ENCODE results near the gene CRYBB3. TPM values are rescaled to one million over a fixed set of nuclear protein-coding genes. Genes with fewer than 3 reads are reported as not detected.
"Not testable (repeated sequence)": the region's sequence is repeated elsewhere in the genome, so short reads cannot be mapped to it uniquely, and the experiment has no call there.

The CRYBB3 gene
- total RNA-seq, 2 donors from 2014 or later, result 0.78 TPM; not detected in 1

GRCh38 chr22:25228822-25229221 is 29.2 kb downstream of the CRYBB3 start:
- no peak for ATAC-seq
- Mint-ChIP-seq H3K36me3 (no peaks in the 10 kb centered on the region), H3K4me1 (ENCODE audit: low read depth in 2 of 2) (no peaks in the 10 kb centered on the region), H3K27ac (no peak overlapping the region), H3K4me3 (no peak overlapping the region), H3K9me3 (no peaks in the 10 kb centered on the region), H3K27me3 (peaks cover 13 to 15% of the 10 kb centered on the region in 2 donors)
- DNase-seq (ENCODE audit: low spot score), result no peak

DNA sequence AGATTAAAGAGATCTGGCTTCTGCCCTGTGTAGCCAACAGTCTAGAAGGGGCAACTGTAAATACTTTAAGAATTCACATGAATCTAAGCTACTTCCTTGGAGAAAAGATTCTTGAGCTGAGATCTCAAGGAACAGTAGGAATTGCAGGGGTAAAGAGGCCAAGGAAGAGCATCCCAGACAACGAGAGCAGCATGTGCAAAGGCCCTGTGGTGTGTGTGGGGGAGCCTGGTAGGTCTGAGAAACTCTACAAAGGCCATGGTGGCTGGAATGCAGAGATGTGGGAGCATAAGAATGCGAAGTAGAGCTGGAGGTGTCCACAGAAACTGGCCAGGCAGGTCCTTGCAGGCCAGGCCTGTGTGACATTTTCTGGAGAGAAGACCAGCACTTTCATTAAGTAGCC is 31.1 kb downstream of the CRYBB3 start:
- not testable (repeated sequence) for H3K4me1 Mint-ChIP-seq (ENCODE audit: low read depth in 2 of 2); DNase-seq (ENCODE audit: low spot score); H3K27ac Mint-ChIP-seq; H3K36me3 Mint-ChIP-seq; H3K4me3 Mint-ChIP-seq; H3K9me3 Mint-ChIP-seq; ATAC-seq
- peaks cover 19 to 31% of the 10 kb centered on the region in 2 donors for H3K27me3 Mint-ChIP-seq

GRCh38 chr22:25232301-25232700 is 32.6 kb downstream of the CRYBB3 start:
- ATAC-seq, result no peak
- H3K4me3 Mint-ChIP-seq, result no peak overlapping the region
- H3K9me3 Mint-ChIP-seq, result no peaks in the 10 kb centered on the region

DNA sequence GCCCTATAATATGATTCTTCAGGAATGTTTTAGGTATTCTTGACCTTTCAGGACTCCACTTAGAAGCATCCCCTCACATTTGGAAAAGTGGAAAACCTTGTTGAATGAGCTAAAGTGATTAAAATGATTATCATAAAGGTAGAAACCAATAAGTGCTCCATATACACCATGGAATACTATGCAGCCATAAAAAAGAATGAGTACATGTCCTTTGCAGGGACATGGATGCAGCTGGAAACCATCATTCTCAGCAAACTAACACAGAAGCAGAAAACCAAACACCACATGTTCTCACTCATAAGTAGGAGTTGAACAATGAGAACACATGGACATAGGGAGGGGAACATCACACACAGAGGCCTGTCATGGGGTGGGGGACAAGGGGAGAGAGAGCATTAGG is 34.0 kb downstream of the CRYBB3 start:
- not testable (repeated sequence) for H3K4me1 Mint-ChIP-seq (ENCODE audit: low read depth in 2 of 2); H3K9me3 Mint-ChIP-seq; H3K4me3 Mint-ChIP-seq; H3K36me3 Mint-ChIP-seq; H3K27ac Mint-ChIP-seq; DNase-seq (ENCODE audit: low spot score); ATAC-seq
- peaks cover 32 to 47% of the 10 kb centered on the region in 2 donors for H3K27me3 Mint-ChIP-seq

More at GRCh38 chr22:25232301-25232700, 32.6 kb downstream of the CRYBB3 start:
- H3K27me3 Mint-ChIP-seq, result peaks cover 27 to 40% of the 10 kb centered on the region in 2 donors
- no peaks in the 10 kb centered on the region for H3K36me3 Mint-ChIP-seq
- peaks cover 5% of the 10 kb centered on the region in 2 donors for H3K4me1 Mint-ChIP-seq (ENCODE audit: low read depth in 2 of 2)
- no peak overlapping the region for H3K27ac Mint-ChIP-seq
- no peak for DNase-seq (ENCODE audit: low spot score)

DNA sequence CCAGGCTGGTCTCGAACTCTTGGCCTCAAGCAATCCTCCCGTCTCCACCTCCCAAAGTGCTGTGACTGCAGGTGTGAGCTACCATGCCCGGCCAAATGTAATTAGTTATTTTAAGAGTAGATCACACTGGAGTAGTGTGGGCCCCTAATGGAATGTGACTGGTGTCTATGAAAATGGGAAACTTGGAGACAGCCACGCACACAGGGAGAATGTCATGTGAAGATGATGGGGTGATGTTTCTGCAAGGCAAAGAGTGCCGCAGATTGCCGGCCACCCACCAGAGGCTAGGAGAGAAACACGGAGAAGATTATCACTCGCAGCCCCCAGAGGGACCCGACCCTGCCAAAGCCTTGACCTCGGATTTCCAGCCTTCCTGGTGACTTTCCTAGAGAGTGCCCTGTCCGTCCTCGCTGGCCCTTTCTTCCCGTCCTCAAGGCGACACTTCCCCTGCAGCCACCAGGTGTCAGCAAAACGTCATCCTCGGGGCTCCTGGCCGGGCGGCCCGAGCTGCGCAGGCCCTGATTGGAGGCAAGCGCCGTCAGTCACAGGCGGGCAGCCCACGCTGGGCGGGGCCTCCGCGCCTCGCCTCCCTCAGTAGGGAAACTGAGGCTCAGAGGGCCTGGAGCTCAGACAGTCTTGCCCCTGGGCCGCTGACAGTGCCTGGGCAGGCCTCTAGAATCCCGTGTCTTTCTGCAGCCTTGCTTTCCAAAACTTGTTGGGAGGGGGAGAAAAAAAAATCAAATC is 36.1 kb downstream of the CRYBB3 start:
- Mint-ChIP-seq H3K4me3 (no peak overlapping the region), H3K9me3 (no peaks in the 10 kb centered on the region), H3K27me3 (peaks cover 33 to 50% of the 10 kb centered on the region in 2 donors)

GRCh38 chr22:25236417-25236816 is 36.8 kb downstream of the CRYBB3 start:
- no peak overlapping the region for H3K4me3 Mint-ChIP-seq
- H3K27me3 Mint-ChIP-seq, result peaks cover 39 to 55% of the 10 kb centered on the region in 2 donors
- no peaks in the 10 kb centered on the region for H3K9me3 Mint-ChIP-seq
- peaks cover 5% of the 10 kb centered on the region in 2 donors for H3K4me1 Mint-ChIP-seq (ENCODE audit: low read depth in 2 of 2)
- DNase-seq (ENCODE audit: low spot score), result no peak
- no peak for ATAC-seq
- no peaks in the 10 kb centered on the region for H3K36me3 Mint-ChIP-seq
- no peak overlapping the region for H3K27ac Mint-ChIP-seq

More for the DNA sequence above, 36.1 kb downstream of the CRYBB3 start:
- H3K27ac Mint-ChIP-seq, result no peak overlapping the region
- ATAC-seq (peak; percentile 70 to 87), DNase-seq (ENCODE audit: low spot score) (peak; percentile 77)
- H3K36me3 Mint-ChIP-seq, result no peaks in the 10 kb centered on the region
- H3K4me1 Mint-ChIP-seq (ENCODE audit: low read depth in 2 of 2), result peaks cover 5% of the 10 kb centered on the region in 2 donors

- Mint-ChIP-seq H3K27me3 (peaks cover 34 to 55% of the 10 kb centered on the region in 2 donors), H3K36me3 (no peaks in the 10 kb centered on the region), H3K4me3 (no peak overlapping the region), H3K9me3 (no peaks in the 10 kb centered on the region), H3K4me1 (ENCODE audit: low read depth in 2 of 2) (peaks cover 5% of the 10 kb centered on the region in 2 donors), H3K27ac (no peak overlapping the region)
- ATAC-seq (no peak), DNase-seq (ENCODE audit: low spot score) (no peak)
Observed at GRCh38 chr22:25237503-25237902, 37.8 kb downstream of the CRYBB3 start.

- H3K27ac Mint-ChIP-seq; H3K36me3 Mint-ChIP-seq; H3K4me3 Mint-ChIP-seq; H3K4me1 Mint-ChIP-seq (ENCODE audit: low read depth in 2 of 2); DNase-seq (ENCODE audit: low spot score); H3K9me3 Mint-ChIP-seq; ATAC-seq: not testable (repeated sequence)
- H3K27me3 Mint-ChIP-seq, result peaks cover 33 to 55% of the 10 kb centered on the region in 2 donors
Observed at GRCh38 chr22:25238058-25238457, 38.4 kb downstream of the CRYBB3 start.

DNA sequence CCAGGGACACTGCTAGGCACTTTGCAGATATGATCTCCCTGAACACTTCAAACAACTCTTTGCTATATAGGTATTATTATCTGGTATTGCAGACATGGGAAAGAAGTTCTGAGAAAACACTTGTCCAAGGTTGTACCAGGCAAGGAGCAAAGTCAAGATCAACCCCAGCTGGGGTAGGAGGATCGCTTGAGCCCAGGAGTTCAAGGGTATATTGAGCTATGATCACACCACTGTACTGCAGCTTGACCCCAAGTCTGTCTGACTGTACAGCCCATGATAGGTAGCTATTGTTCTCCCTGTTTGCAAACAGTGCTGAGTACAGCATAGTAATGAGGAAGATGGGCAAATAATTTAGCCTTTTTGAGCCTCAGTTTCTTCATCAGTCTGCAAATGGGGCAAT is 55.5 kb downstream of the CRYBB3 start:
- H3K27me3 Mint-ChIP-seq; DNase-seq (ENCODE audit: low spot score); H3K9me3 Mint-ChIP-seq; H3K36me3 Mint-ChIP-seq; ATAC-seq; H3K4me1 Mint-ChIP-seq (ENCODE audit: low read depth in 2 of 2); H3K27ac Mint-ChIP-seq; H3K4me3 Mint-ChIP-seq: not testable (repeated sequence)

Other genes with a start within 250 kb of the CRYBB3 start
- gene KIAA1671, start 247.1 kb upstream of the CRYBB3 start, total RNA-seq, result 10 to 100 TPM; 11.7 to 21.3 TPM
- gene CRYBB2, start 19.8 kb downstream of the CRYBB3 start, total RNA-seq, result not detected

All from natural killer cell treated with Interleukin-12 subunit alpha and Interleukin-12 subunit beta and Interleukin-15 and Interleukin-18, amount 100 ng/mL, for 72 hours (primary cell).